PC-9 (cell line): Measurements from ENCODE around the gene DGLUCY.

ENCODE experiments used
- EZH2 ChIP-seq: fragments of 200-600 bp; sonication (generic); IDR thresholded peaks from 2 replicates; pipeline ENCODE4 v1.8.0; 2017; ENCODE audit warnings: antibody characterized with exemption, low read depth
- TF ChIP-seq, protein P1 (sequence below): fragments of 200-600 bp; sonication (generic); conservative IDR thresholded peaks from 2 replicates; pipeline ENCODE4 v1.6.1; 2017; ENCODE audit warnings: mixed run types, antibody characterized with exemption, mild to moderate bottlenecking, moderate library complexity

DNA sequence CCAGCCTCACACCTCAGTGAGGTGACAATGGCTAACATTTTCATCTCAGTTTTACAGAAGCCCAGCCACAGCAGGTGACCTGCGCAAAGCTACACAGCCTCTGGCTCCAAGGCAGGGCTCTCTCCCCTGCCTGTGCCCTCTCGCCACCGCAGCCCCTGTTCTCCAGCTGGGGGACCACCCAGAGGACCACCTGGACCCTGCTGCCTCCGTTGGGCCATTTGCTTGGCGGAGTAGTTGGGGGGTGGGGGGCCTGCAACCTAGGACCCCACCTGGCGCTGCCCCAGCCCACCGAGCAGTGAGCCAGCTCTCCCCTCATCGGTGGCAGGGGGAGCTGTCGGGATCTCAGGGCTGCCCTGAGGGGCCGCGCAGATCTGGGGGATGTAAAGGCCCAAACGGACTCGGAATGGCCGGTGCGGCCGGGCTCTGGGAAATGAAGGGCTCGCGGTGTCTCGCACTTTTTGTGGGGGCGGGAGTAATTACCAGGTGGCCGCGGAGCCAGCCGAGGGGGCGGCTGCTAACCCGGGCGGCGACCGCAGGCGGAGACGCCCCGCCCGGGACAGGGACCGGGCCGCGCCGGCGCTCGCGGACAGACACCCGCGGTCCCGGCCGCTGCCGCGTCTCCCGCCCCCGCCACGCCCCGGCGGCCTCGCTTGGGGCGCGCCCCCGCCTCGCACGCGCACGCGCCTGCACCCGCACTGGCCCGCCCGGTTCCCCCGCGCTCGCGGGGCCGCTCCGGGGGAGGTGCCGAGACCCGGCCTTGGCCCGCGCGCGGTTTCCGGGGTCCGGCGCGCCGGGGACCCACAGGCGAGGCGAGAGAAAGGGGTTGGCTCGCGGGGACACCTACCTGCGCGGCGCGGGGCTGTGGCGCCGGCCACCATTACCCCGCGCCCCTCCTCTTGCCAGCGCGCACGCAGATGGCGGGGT is 139.3 kb downstream of the DGLUCY start:
- TF ChIP-seq, protein P1, sequence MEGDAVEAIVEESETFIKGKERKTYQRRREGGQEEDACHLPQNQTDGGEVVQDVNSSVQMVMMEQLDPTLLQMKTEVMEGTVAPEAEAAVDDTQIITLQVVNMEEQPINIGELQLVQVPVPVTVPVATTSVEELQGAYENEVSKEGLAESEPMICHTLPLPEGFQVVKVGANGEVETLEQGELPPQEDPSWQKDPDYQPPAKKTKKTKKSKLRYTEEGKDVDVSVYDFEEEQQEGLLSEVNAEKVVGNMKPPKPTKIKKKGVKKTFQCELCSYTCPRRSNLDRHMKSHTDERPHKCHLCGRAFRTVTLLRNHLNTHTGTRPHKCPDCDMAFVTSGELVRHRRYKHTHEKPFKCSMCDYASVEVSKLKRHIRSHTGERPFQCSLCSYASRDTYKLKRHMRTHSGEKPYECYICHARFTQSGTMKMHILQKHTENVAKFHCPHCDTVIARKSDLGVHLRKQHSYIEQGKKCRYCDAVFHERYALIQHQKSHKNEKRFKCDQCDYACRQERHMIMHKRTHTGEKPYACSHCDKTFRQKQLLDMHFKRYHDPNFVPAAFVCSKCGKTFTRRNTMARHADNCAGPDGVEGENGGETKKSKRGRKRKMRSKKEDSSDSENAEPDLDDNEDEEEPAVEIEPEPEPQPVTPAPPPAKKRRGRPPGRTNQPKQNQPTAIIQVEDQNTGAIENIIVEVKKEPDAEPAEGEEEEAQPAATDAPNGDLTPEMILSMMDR = no peak
- TF ChIP-seq EZH2 = no peak
